HFF-Myc (cell line): ENCODE measurements around the gene GABBR2.
A peak's percentile ranks its signal among the peaks of the same experiment; 100 is the strongest.

Experiments used
- DNase-seq: peaks from one replicate; pipeline ENCODE4 v3.0.0-alpha.2; 2011; ENCODE audit warnings: low read depth; ENCODE audit errors: extremely low read depth
- H3K4me3 ChIP-seq: replicated peaks from 2 replicates; pipeline ENCODE4 v1.5.1; 2011; ENCODE audit warnings: low read depth, mild to moderate bottlenecking, control low read depth, low read length
- CTCF ChIP-seq: IDR thresholded peaks from 2 replicates; pipeline ENCODE4 v1.5.1; 2012; ENCODE audit warnings: mild to moderate bottlenecking, low read depth, low read length, control low read depth; ENCODE audit errors: missing control alignments

Gene GABBR2

GRCh38 chr9:98334796-98335195 lies 373.9 kb downstream of the GABBR2 start:
- DNase-seq = no peak
- no peak for TF ChIP-seq CTCF
- H3K4me3 ChIP-seq = no peak overlapping the region

- no peak for TF ChIP-seq CTCF
- DNase-seq = peak; percentile 29
These were observed 374.8 kb downstream of the GABBR2 start for GRCh38 chr9:98333703-98334582.

GRCh38 chr9:98332405-98332831 lies 376.3 kb downstream of the GABBR2 start:
- H3K4me3 ChIP-seq = no peak overlapping the region
- no peak for DNase-seq
- TF ChIP-seq CTCF = no peak

More at GRCh38 chr9:98333703-98334582, 374.8 kb downstream of the GABBR2 start:
- no peak overlapping the region for H3K4me3 ChIP-seq

GRCh38 chr9:98331536-98332259 lies 377.0 kb downstream of the GABBR2 start:
- no peak for TF ChIP-seq CTCF
- no peak for DNase-seq
- H3K4me3 ChIP-seq = no peak overlapping the region

GRCh38 chr9:98330831-98331230 lies 377.9 kb downstream of the GABBR2 start:
- no peak for TF ChIP-seq CTCF
- DNase-seq = no peak
- no peak overlapping the region for H3K4me3 ChIP-seq

- no peak overlapping the region for H3K4me3 ChIP-seq
- no peak for TF ChIP-seq CTCF
- no peak for DNase-seq
These were observed 378.8 kb downstream of the GABBR2 start for GRCh38 chr9:98329904-98330303.
